WTC11 (cell line): ENCODE results near the gene ATP5F1D. TPM values are rescaled to one million over a fixed set of nuclear protein-coding genes. Genes with fewer than 3 reads are reported as not detected.

Source experiments
- ATAC-seq: fragments of 200-7000 bp; cut with Tn5 transposase; 2 replicates; pipeline ENCODE4 v1.10.0; 2021; ENCODE audit warnings: mild to moderate bottlenecking, moderate library complexity
- CTCF ChIA-PET: fragments of 300-600 bp; sonication (Branson Sonifier 250); formaldehyde crosslinking; loops from one replicate; lab custom pipeline; 2021; ENCODE audit warnings: antibody characterized with exemption; lab: Charles Lee
- POLR2A ChIA-PET: fragments of 350-600 bp; sonication (Branson Sonifier 250); formaldehyde crosslinking; loops from one replicate; lab custom pipeline; 2021; ENCODE audit warnings: antibody characterized with exemption; lab: Charles Lee
- DNase-seq: peaks from one replicate; pipeline ENCODE4 v3.0.0; 2021; ENCODE audit warnings: low spot score
- H3K27ac Mint-ChIP-seq: 2 replicates; pipeline ENCODE4 v1.8.0; 2021; ENCODE audit warnings: mixed read lengths
- H3K27me3 Mint-ChIP-seq: 2 replicates; pipeline ENCODE4 v1.8.0; 2021; ENCODE audit warnings: low read depth, mild to moderate bottlenecking, moderate library complexity, mixed read lengths
- H3K36me3 Mint-ChIP-seq: 2 replicates; pipeline ENCODE4 v1.8.0; 2021; ENCODE audit warnings: mixed read lengths
- H3K4me1 Mint-ChIP-seq: 2 replicates; pipeline ENCODE4 v1.8.0; 2022; ENCODE audit warnings: mixed read lengths
- H3K4me3 Mint-ChIP-seq: 2 replicates; pipeline ENCODE4 v1.8.0; 2021; ENCODE audit warnings: mild to moderate bottlenecking, moderate library complexity, mixed read lengths
- H3K9me3 Mint-ChIP-seq: 2 replicates; pipeline ENCODE4 v1.8.0; 2021; ENCODE audit warnings: mixed read lengths
- E2F4 ChIP-seq: sonication (generic); formaldehyde crosslinking; IDR thresholded peaks from 2 replicates; pipeline ENCODE4 v1.8.1; 2022; ENCODE audit warnings: low read depth, mild to moderate bottlenecking, moderate library complexity, missing genetic modification reagents, borderline replicate concordance
- E2F5 ChIP-seq: sonication (generic); formaldehyde crosslinking; IDR thresholded peaks from 2 replicates; pipeline ENCODE4 v1.8.1; 2022; ENCODE audit warnings: mild to moderate bottlenecking, moderate library complexity, missing genetic modification reagents
- ELF4 ChIP-seq: sonication (generic); formaldehyde crosslinking; IDR thresholded peaks from 2 replicates; pipeline ENCODE4 v1.8.1; 2022; ENCODE audit warnings: low read depth, mild to moderate bottlenecking, moderate library complexity, missing genetic modification reagents
- GABPB1 ChIP-seq: sonication (generic); formaldehyde crosslinking; IDR thresholded peaks from 2 replicates; pipeline ENCODE4 v1.8.1; 2023; ENCODE audit warnings: mild to moderate bottlenecking, missing genetic modification reagents
- MXD4 ChIP-seq: fragments of 250-450 bp; sonication (Bioruptor Pico); IDR thresholded peaks from 2 replicates; pipeline ENCODE4 v1.8.0; 2021; ENCODE audit warnings: mild to moderate bottlenecking, moderate library complexity, borderline replicate concordance
- PRRX2 ChIP-seq: fragments of 250-450 bp; sonication (Bioruptor Pico); IDR thresholded peaks from 2 replicates; pipeline ENCODE4 v1.8.0; 2021; ENCODE audit warnings: mild to moderate bottlenecking
- RELA ChIP-seq: sonication (generic); formaldehyde crosslinking; IDR thresholded peaks from 2 replicates; pipeline ENCODE4 v1.8.1; 2022; ENCODE audit warnings: missing genetic modification reagents, mild to moderate bottlenecking, borderline replicate concordance
- SMAD3 ChIP-seq: sonication (generic); formaldehyde crosslinking; IDR thresholded peaks from 2 replicates; pipeline ENCODE4 v1.8.0; 2022; ENCODE audit warnings: missing genetic modification reagents, mild to moderate bottlenecking, borderline replicate concordance
- SMAD4 ChIP-seq: sonication (generic); formaldehyde crosslinking; IDR thresholded peaks from 2 replicates; pipeline ENCODE4 v1.8.0; 2022; ENCODE audit warnings: mild to moderate bottlenecking, missing genetic modification reagents
- SOX15 ChIP-seq: fragments of 250-450 bp; sonication (Bioruptor Pico); IDR thresholded peaks from 2 replicates; pipeline ENCODE4 v1.9.0; 2021; ENCODE audit warnings: mild to moderate bottlenecking
- SP1 ChIP-seq: sonication (generic); formaldehyde crosslinking; conservative IDR thresholded peaks from 2 replicates; pipeline ENCODE4 v1.8.1; 2022; ENCODE audit warnings: missing genetic modification reagents
- TCF7 ChIP-seq: sonication (generic); formaldehyde crosslinking; IDR thresholded peaks from 2 replicates; pipeline ENCODE4 v1.8.0; 2022; ENCODE audit warnings: mild to moderate bottlenecking, low read depth, missing genetic modification reagents, moderate library complexity
- ZNF121 ChIP-seq: sonication (generic); formaldehyde crosslinking; IDR thresholded peaks from 2 replicates; pipeline ENCODE4 v1.8.0; 2023; ENCODE audit warnings: missing genetic modification reagents
- total RNA-seq: library from RNA; stranded (reverse); gene quantifications from 3 replicates; pipeline ENCODE4 v1.2.3, GENCODE V29; 2021
- TF ChIP-seq, protein P1 (sequence below): sonication (generic); formaldehyde crosslinking; IDR thresholded peaks from 2 replicates; pipeline ENCODE4 v1.8.1; 2022; ENCODE audit warnings: mild to moderate bottlenecking, missing genetic modification reagents, moderate library complexity, borderline replicate concordance
- TF ChIP-seq, protein P2 (sequence below): fragments of 250-450 bp; sonication (Bioruptor Pico); conservative IDR thresholded peaks from 2 replicates; pipeline ENCODE4 v1.9.0; 2021; ENCODE audit warnings: mild to moderate bottlenecking
- TF ChIP-seq, protein P3 (sequence below): sonication (generic); formaldehyde crosslinking; IDR thresholded peaks from 2 replicates; pipeline ENCODE4 v1.8.0; 2022; ENCODE audit warnings: mild to moderate bottlenecking, missing genetic modification reagents
- TF ChIP-seq, protein P4 (sequence below): fragments of 250-450 bp; sonication (Bioruptor Pico); IDR thresholded peaks from 2 replicates; pipeline ENCODE4 v2.1.2; 2022; ENCODE audit warnings: mild to moderate bottlenecking, moderate library complexity
- TF ChIP-seq, protein P5 (sequence below): fragments of 250-450 bp; sonication (Bioruptor Pico); IDR thresholded peaks from 2 replicates; pipeline ENCODE4 v1.9.0; 2021; ENCODE audit warnings: moderate library complexity, mild to moderate bottlenecking, inconsistent platforms, borderline replicate concordance
- TF ChIP-seq, protein P6 (sequence below): sonication (generic); formaldehyde crosslinking; IDR thresholded peaks from 2 replicates; pipeline ENCODE4 v1.8.1; 2023; ENCODE audit warnings: mild to moderate bottlenecking, missing genetic modification reagents, borderline replicate concordance

Gene ATP5F1D
- total RNA-seq, 1 experiment from 2014 or later: 277 TPM

DNA sequence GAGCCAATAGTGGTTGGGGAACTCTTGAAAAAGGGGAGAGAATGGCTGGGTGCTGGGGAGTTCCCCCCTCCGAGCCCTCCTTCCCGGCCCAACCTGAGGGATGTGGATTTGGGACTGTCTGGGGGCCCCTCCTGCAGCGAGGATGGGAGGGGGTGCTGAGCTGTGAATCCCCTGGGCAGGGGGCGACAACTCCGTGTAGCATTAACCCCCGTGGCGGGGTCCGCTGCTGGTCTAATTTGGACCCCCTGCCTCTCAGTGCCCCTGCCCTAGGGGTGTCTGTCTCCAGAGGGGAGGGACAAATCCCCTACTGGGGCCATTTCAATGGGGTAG is 16.6 kb downstream of the ATP5F1D start:
- H3K4me1 Mint-ChIP-seq: peaks cover 47% of the 10 kb centered on the region
- peak overlapping the region; percentile 78; the same call in 1 of the 2 replicates for H3K27ac Mint-ChIP-seq
- no peak for ATAC-seq
- no peaks in the 10 kb centered on the region for H3K9me3 Mint-ChIP-seq
- CTCF ChIA-PET: interaction anchor here (1.0 to 15.6 kb wide), 3 partner anchors 8 to 133 kb away, joined by 5 to 648 read pairs (median 17); partner anchors contain the start of gene ATP5F1D
- no peaks in the 10 kb centered on the region for H3K27me3 Mint-ChIP-seq
- POLR2A ChIA-PET: interaction anchor here (3.6 kb wide), 1 partner anchor 10 kb away, joined by 31 read pairs; the partner anchor contains the start of gene CIRBP
- no peak for TF ChIP-seq PRRX2
- TF ChIP-seq SMAD3: no peak
- TF ChIP-seq, protein P1, sequence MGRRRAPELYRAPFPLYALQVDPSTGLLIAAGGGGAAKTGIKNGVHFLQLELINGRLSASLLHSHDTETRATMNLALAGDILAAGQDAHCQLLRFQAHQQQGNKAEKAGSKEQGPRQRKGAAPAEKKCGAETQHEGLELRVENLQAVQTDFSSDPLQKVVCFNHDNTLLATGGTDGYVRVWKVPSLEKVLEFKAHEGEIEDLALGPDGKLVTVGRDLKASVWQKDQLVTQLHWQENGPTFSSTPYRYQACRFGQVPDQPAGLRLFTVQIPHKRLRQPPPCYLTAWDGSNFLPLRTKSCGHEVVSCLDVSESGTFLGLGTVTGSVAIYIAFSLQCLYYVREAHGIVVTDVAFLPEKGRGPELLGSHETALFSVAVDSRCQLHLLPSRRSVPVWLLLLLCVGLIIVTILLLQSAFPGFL (CRISPR knock-in tag): no peak
- no peak for TF ChIP-seq ZNF121 (CRISPR knock-in tag)
- no peak for TF ChIP-seq SOX15 (CRISPR knock-in tag)
- TF ChIP-seq, protein P2, sequence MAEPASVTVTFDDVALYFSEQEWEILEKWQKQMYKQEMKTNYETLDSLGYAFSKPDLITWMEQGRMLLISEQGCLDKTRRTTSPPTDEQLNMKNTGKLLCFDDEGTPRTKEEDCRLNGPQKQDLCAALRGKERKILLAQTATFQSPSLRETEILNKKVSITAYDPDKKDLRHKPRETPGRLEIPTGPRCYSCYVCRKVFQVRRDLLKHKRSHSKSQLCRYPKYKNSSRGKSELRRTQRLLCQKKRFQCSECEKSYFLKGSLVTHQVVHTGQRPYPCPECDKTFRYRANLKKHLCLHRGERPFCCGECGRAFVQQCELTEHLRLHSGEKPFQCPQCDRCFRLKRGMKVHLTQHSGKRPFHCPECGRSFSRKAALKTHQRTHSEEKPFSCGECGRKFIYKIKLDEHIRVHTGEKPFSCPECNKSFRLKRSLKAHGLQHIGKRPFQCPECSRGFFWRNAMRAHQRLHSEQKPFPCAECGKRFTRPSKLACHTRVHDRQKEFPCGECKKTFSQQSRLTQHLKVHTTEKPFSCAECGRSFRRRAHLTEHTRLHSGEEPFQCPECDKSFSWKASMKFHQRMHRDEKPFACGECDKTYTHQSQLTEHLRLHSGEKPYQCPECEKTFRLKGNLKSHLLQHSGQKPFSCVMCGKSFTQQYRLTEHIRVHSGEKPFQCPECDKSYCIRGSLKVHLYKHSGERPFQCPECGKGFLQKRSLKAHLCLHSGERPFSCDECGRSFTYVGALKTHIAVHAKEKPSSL: no peak
- TF ChIP-seq RELA: no peak
- no peak for TF ChIP-seq GABPB1
- TF ChIP-seq, protein P3, sequence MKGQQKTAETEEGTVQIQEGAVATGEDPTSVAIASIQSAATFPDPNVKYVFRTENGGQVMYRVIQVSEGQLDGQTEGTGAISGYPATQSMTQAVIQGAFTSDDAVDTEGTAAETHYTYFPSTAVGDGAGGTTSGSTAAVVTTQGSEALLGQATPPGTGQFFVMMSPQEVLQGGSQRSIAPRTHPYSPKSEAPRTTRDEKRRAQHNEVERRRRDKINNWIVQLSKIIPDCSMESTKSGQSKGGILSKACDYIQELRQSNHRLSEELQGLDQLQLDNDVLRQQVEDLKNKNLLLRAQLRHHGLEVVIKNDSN: no peak
- no peak for TF ChIP-seq ELF4 (CRISPR knock-in tag)
- no peak for TF ChIP-seq SMAD4
- no peak for TF ChIP-seq E2F4 (CRISPR knock-in tag)
- TF ChIP-seq, protein P4, sequence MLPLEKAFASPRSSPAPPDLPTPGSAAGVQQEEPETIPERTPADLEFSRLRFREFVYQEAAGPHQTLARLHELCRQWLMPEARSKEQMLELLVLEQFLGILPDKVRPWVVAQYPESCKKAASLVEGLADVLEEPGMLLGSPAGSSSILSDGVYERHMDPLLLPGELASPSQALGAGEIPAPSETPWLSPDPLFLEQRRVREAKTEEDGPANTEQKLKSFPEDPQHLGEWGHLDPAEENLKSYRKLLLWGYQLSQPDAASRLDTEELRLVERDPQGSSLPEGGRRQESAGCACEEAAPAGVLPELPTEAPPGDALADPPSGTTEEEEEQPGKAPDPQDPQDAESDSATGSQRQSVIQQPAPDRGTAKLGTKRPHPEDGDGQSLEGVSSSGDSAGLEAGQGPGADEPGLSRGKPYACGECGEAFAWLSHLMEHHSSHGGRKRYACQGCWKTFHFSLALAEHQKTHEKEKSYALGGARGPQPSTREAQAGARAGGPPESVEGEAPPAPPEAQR: no peak
- TF ChIP-seq, protein P5, sequence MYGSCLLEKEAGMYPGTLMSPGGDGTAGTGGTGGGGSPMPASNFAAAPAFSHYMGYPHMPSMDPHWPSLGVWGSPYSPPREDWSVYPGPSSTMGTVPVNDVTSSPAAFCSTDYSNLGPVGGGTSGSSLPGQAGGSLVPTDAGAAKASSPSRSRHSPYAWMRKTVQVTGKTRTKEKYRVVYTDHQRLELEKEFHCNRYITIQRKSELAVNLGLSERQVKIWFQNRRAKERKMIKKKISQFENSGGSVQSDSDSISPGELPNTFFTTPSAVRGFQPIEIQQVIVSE (CRISPR knock-in tag): no peak
- TF ChIP-seq, all 79 proteins: peak for 0
- DNase-seq: no peak
- H3K36me3 Mint-ChIP-seq: peaks cover 33% of the 10 kb centered on the region
- 0 out of 2 replicates have a peak overlapping the region, but pooled peaks have one; percentile 4 for H3K4me3 Mint-ChIP-seq

- ATAC-seq: no peak
- H3K4me1 Mint-ChIP-seq: peaks cover 51% of the 10 kb centered on the region
- peaks cover 30% of the 10 kb centered on the region for H3K36me3 Mint-ChIP-seq
- H3K27ac Mint-ChIP-seq: peak overlapping the region; percentile 74
- no peaks in the 10 kb centered on the region for H3K27me3 Mint-ChIP-seq
- no peak overlapping the region for H3K4me3 Mint-ChIP-seq
- ChIA-PET POLR2A (interaction anchor here (0.7 to 3.6 kb wide), 3 partner anchors 10 to 233 kb away, joined by 3 to 31 read pairs (median 3); partner anchors contain the start of genes CIRBP and CNN2), CTCF (interaction anchor here (0.6 to 15.6 kb wide), 5 partner anchors 8 to 134 kb away, joined by 3 to 648 read pairs (median 5); partner anchors contain the start of genes ATP5F1D and CIRBP)
- H3K9me3 Mint-ChIP-seq: no peaks in the 10 kb centered on the region
- no peak for TF ChIP-seq ELF4 (CRISPR knock-in tag)
- no peak for TF ChIP-seq MXD4 (CRISPR knock-in tag)
- TF ChIP-seq SP1: no peak
- TF ChIP-seq, protein P6, sequence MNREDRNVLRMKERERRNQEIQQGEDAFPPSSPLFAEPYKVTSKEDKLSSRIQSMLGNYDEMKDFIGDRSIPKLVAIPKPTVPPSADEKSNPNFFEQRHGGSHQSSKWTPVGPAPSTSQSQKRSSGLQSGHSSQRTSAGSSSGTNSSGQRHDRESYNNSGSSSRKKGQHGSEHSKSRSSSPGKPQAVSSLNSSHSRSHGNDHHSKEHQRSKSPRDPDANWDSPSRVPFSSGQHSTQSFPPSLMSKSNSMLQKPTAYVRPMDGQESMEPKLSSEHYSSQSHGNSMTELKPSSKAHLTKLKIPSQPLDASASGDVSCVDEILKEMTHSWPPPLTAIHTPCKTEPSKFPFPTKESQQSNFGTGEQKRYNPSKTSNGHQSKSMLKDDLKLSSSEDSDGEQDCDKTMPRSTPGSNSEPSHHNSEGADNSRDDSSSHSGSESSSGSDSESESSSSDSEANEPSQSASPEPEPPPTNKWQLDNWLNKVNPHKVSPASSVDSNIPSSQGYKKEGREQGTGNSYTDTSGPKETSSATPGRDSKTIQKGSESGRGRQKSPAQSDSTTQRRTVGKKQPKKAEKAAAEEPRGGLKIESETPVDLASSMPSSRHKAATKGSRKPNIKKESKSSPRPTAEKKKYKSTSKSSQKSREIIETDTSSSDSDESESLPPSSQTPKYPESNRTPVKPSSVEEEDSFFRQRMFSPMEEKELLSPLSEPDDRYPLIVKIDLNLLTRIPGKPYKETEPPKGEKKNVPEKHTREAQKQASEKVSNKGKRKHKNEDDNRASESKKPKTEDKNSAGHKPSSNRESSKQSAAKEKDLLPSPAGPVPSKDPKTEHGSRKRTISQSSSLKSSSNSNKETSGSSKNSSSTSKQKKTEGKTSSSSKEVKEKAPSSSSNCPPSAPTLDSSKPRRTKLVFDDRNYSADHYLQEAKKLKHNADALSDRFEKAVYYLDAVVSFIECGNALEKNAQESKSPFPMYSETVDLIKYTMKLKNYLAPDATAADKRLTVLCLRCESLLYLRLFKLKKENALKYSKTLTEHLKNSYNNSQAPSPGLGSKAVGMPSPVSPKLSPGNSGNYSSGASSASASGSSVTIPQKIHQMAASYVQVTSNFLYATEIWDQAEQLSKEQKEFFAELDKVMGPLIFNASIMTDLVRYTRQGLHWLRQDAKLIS: no peak
- TF ChIP-seq E2F5: no peak
- TF ChIP-seq TCF7: no peak
- DNase-seq: no peak
Measured at GRCh38 chr19:1258707-1259205, 17.2 kb downstream of the ATP5F1D start.
